ENCODE results near the gene IL31.

The IL31 gene

DNA sequence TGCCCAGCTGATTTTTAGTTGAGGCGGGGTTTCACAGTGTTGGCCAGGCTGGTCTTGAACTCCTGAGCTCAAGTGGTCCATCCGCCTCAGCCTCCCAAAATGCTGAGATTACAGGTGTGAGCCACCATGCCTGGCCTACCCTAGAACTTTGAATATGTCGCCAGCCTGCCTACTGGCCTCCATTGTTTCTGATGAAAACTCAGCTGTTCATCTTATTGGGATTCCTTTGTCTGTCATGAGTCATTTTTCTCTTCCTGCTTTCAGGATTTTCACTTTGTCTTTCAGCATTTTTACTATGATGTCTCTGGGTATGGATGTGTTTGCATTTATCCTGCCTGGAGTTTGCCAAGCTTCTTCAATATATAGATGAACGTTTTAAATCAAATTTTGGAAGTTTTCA, 21.4 kb upstream of the IL31 start:
- DNase-seq (no peak), ATAC-seq (ENCODE audit: insufficient read depth, low read depth) (no peak)
- H3K9ac ChIP-seq (ENCODE audit: low read depth, low read length) = no peak overlapping the region
- no peak overlapping the region for H2AFZ ChIP-seq (ENCODE audit: low read depth, low read length)
- H3K36me3 ChIP-seq (ENCODE audit: insufficient read depth, low read length) = no peaks in the 10 kb centered on the region
- TF ChIP-seq, protein P1, sequence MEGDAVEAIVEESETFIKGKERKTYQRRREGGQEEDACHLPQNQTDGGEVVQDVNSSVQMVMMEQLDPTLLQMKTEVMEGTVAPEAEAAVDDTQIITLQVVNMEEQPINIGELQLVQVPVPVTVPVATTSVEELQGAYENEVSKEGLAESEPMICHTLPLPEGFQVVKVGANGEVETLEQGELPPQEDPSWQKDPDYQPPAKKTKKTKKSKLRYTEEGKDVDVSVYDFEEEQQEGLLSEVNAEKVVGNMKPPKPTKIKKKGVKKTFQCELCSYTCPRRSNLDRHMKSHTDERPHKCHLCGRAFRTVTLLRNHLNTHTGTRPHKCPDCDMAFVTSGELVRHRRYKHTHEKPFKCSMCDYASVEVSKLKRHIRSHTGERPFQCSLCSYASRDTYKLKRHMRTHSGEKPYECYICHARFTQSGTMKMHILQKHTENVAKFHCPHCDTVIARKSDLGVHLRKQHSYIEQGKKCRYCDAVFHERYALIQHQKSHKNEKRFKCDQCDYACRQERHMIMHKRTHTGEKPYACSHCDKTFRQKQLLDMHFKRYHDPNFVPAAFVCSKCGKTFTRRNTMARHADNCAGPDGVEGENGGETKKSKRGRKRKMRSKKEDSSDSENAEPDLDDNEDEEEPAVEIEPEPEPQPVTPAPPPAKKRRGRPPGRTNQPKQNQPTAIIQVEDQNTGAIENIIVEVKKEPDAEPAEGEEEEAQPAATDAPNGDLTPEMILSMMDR (IDR thresholded peaks at IDR 0.05; ENCODE audit: borderline replicate concordance, extremely low read depth, low read length, poor library complexity, severe bottlenecking) = no peak
- TF ChIP-seq EZH2 (IDR thresholded peaks at IDR 0.05; ENCODE audit: borderline replicate concordance, low read depth, low read length, severe bottlenecking) = no peak
- no peaks in the 10 kb centered on the region for H3K79me2 ChIP-seq (ENCODE audit: insufficient read depth, low read length)
- H4K20me1 ChIP-seq (ENCODE audit: insufficient read depth, low read length) = no peaks in the 10 kb centered on the region
- no peak overlapping the region for H3K4me3 ChIP-seq (ENCODE audit: low read depth in 1 of 2, low read length in 2 of 2)
- no peak overlapping the region for H3K4me2 ChIP-seq (ENCODE audit: insufficient read depth, low read length)
- peaks cover 3% of the 10 kb centered on the region for H3K27me3 ChIP-seq (ENCODE audit: insufficient read depth, low read length, poor library complexity)
- H3K9me3 ChIP-seq (ENCODE audit: insufficient read depth, low read length, severe bottlenecking) = no peaks in the 10 kb centered on the region
- no peaks in the 10 kb centered on the region for H3K4me1 ChIP-seq (ENCODE audit: insufficient read depth, low read length)
- no peak overlapping the region for H3K27ac ChIP-seq (ENCODE audit: low read length)

DNA sequence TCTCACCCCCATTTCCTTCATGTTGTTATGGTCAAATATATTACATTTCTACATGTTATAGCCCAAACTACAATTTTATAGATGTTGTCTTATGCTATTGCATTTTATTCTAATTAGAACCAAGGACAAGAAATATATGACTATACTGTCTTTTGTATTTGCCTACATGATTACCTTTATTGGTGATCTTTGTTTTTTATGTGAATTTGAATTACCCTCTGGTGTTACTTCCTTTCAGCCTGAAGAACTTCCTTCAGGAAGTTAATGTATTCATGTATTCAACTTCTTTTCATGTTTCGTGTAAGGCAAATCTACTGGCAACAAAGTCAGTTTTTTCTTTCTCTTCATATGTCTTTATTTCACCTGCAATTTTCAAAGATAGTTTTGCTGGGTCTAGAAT, 20.8 kb upstream of the IL31 start:
- TF ChIP-seq, protein P1 (IDR thresholded peaks at IDR 0.05; ENCODE audit: borderline replicate concordance, extremely low read depth, low read length, poor library complexity, severe bottlenecking) = no peak
- no peak for TF ChIP-seq EZH2 (IDR thresholded peaks at IDR 0.05; ENCODE audit: borderline replicate concordance, low read depth, low read length, severe bottlenecking)
- Histone ChIP-seq H3K79me2 (ENCODE audit: insufficient read depth, low read length) (no peaks in the 10 kb centered on the region), H3K27me3 (ENCODE audit: insufficient read depth, low read length, poor library complexity) (peaks cover 3% of the 10 kb centered on the region), H3K9me3 (ENCODE audit: insufficient read depth, low read length, severe bottlenecking) (no peaks in the 10 kb centered on the region), H3K4me2 (ENCODE audit: insufficient read depth, low read length) (no peak overlapping the region), H3K9ac (ENCODE audit: low read depth, low read length) (no peak overlapping the region), H2AFZ (ENCODE audit: low read depth, low read length) (no peak overlapping the region), H3K4me3 (ENCODE audit: low read depth in 1 of 2, low read length in 2 of 2) (no peak overlapping the region), H3K27ac (ENCODE audit: low read length) (no peak overlapping the region), H3K36me3 (ENCODE audit: insufficient read depth, low read length) (no peaks in the 10 kb centered on the region), H4K20me1 (ENCODE audit: insufficient read depth, low read length) (no peaks in the 10 kb centered on the region), H3K4me1 (ENCODE audit: insufficient read depth, low read length) (no peaks in the 10 kb centered on the region)
- no peak for DNase-seq
- ATAC-seq (ENCODE audit: insufficient read depth, low read depth) = no peak

- no peak overlapping the region for H3K9ac ChIP-seq (ENCODE audit: low read depth, low read length)
- H2AFZ ChIP-seq (ENCODE audit: low read depth, low read length) = no peak overlapping the region
- ATAC-seq (ENCODE audit: insufficient read depth, low read depth) = no peak
- peaks cover 1% of the 10 kb centered on the region for H3K27me3 ChIP-seq (ENCODE audit: insufficient read depth, low read length, poor library complexity)
- no peak overlapping the region for H3K27ac ChIP-seq (ENCODE audit: low read length)
- H3K79me2 ChIP-seq (ENCODE audit: insufficient read depth, low read length) = no peaks in the 10 kb centered on the region
- no peaks in the 10 kb centered on the region for H3K36me3 ChIP-seq (ENCODE audit: insufficient read depth, low read length)
- no peak for DNase-seq
- H4K20me1 ChIP-seq (ENCODE audit: insufficient read depth, low read length) = no peaks in the 10 kb centered on the region
- no peak overlapping the region for H3K4me3 ChIP-seq (ENCODE audit: low read depth in 1 of 2, low read length in 2 of 2)
- no peaks in the 10 kb centered on the region for H3K4me1 ChIP-seq (ENCODE audit: insufficient read depth, low read length)
- no peaks in the 10 kb centered on the region for H3K9me3 ChIP-seq (ENCODE audit: insufficient read depth, low read length, severe bottlenecking)
- no peak for TF ChIP-seq EZH2 (IDR thresholded peaks at IDR 0.05; ENCODE audit: borderline replicate concordance, low read depth, low read length, severe bottlenecking)
- TF ChIP-seq, protein P1 (IDR thresholded peaks at IDR 0.05; ENCODE audit: borderline replicate concordance, extremely low read depth, low read length, poor library complexity, severe bottlenecking) = no peak
- H3K4me2 ChIP-seq (ENCODE audit: insufficient read depth, low read length) = no peak overlapping the region
These were observed 18.4 kb upstream of the IL31 start for GRCh38 chr12:122192441-122192840.
